Measurements from ENCODE around the gene SERINC3.

GRCh38 chr20:44559302-44559701 is 37.4 kb upstream of the SERINC3 start:
- no peak for TF ChIP-seq CTCF (conservative IDR thresholded peaks at IDR 0.05 in 1 of 2, IDR thresholded peaks at IDR 0.05 in 1 of 2; ENCODE audit: low read depth in 1 of 2, low read length in 2 of 2)
- TF ChIP-seq EZH2 (IDR thresholded peaks at IDR 0.05; ENCODE audit: low read length, missing control alignments) = no peak
